HepG2 (cell line): ENCODE data around the gene LTBR. TPM values are rescaled to one million over a fixed set of nuclear protein-coding genes. Genes with fewer than 3 reads are reported as not detected.

Source experiments
- BRCA1 ChIP-seq: sonication (generic); formaldehyde crosslinking; IDR thresholded peaks from 2 replicates; pipeline ENCODE4 v1.4.0; 2020; ENCODE audit warnings: missing genetic modification reagents
- CHD2 ChIP-seq: IDR thresholded peaks from 2 replicates; pipeline ENCODE4 v1.6.1; 2011; ENCODE audit warnings: low read depth, low read length, improper control_type of control experiment
- FOSL1 ChIP-seq: sonication (generic); formaldehyde crosslinking; IDR thresholded peaks from 2 replicates; pipeline ENCODE4 v1.9.0; 2021; ENCODE audit warnings: missing genetic modification reagents, borderline replicate concordance
- FOXM1 ChIP-seq: sonication (generic); formaldehyde crosslinking; IDR thresholded peaks from 2 replicates; pipeline ENCODE4 v1.5.0; 2020; ENCODE audit warnings: missing genetic modification reagents
- GMEB2 ChIP-seq: IDR thresholded peaks from 2 replicates; pipeline ENCODE4 v1.6.1; 2016; ENCODE audit warnings: missing biosample characterization, missing genetic modification reagents, low read depth
- JUN ChIP-seq: sonication (generic); formaldehyde crosslinking; IDR thresholded peaks from 2 replicates; pipeline ENCODE4 v1.4.0; 2020; ENCODE audit warnings: mild to moderate bottlenecking, missing genetic modification reagents
- KIAA2018 ChIP-seq: sonication (generic); formaldehyde crosslinking; IDR thresholded peaks from 2 replicates; pipeline ENCODE4 v1.5.0; 2020; ENCODE audit warnings: mild to moderate bottlenecking, missing genetic modification reagents, borderline replicate concordance
- ONECUT2 ChIP-seq: sonication (generic); formaldehyde crosslinking; IDR thresholded peaks from 2 replicates; pipeline ENCODE4 v1.4.0; 2020; ENCODE audit warnings: missing genetic modification reagents
- SMAD3 ChIP-seq: sonication (generic); formaldehyde crosslinking; IDR thresholded peaks from 2 replicates; pipeline ENCODE4 v1.4.0; 2020; ENCODE audit warnings: missing genetic modification reagents
- SNAPC2 ChIP-seq: sonication (generic); formaldehyde crosslinking; IDR thresholded peaks from 2 replicates; pipeline ENCODE4 v1.8.1; 2022; ENCODE audit warnings: mild to moderate bottlenecking, missing genetic modification reagents
- ZNF276 ChIP-seq: sonication (generic); formaldehyde crosslinking; IDR thresholded peaks from 2 replicates; pipeline ENCODE4 v1.4.0; 2020; ENCODE audit warnings: mild to moderate bottlenecking, low read depth, missing genetic modification reagents
- ZNF574 ChIP-seq: sonication (generic); formaldehyde crosslinking; IDR thresholded peaks from 2 replicates; pipeline ENCODE4 v1.4.0; 2020; ENCODE audit warnings: missing genetic modification reagents
- ZNF576 ChIP-seq: sonication (generic); formaldehyde crosslinking; IDR thresholded peaks from 2 replicates; pipeline ENCODE4 v1.4.0; 2020; ENCODE audit warnings: mild to moderate bottlenecking, missing genetic modification reagents
- ZNF816 ChIP-seq: sonication (generic); formaldehyde crosslinking; IDR thresholded peaks from 2 replicates; pipeline ENCODE4 v1.8.0; 2022; ENCODE audit warnings: missing genetic modification reagents, mild to moderate bottlenecking, borderline replicate concordance
- ZNF839 ChIP-seq: sonication (generic); formaldehyde crosslinking; IDR thresholded peaks from 2 replicates; pipeline ENCODE4 v1.4.0; 2020; ENCODE audit warnings: missing genetic modification reagents, mild to moderate bottlenecking, borderline replicate concordance
- polyA plus RNA-seq, 8 experiments: library from polyadenylated mRNA; depleted of rRNA in 3 of 8; stranded (reverse) in 7 of 8; unstranded in 1 of 8; fragments of >200 nt; fragmentation: Illumina TruSeq in 4 of 8; extraction: Trizol in 4 of 8; gene quantifications; 2 replicates each; pipeline versions ENCODE4 v1.2.1 to v1.2.3, GENCODE V29; 2011 to 2016; ENCODE audit warnings: low read depth in 4 of 8, missing spikeins in 1 of 8, mixed read lengths in 1 of 8; ENCODE audit not compliant: insufficient read depth in 1 of 8
- total RNA-seq, 5 experiments: library from RNA; depleted of rRNA; stranded (reverse); fragments of >200 nt; fragmentation: Illumina TruSeq; extraction: Trizol; gene quantifications; 2 replicates each; pipeline ENCODE4 v1.2.3, GENCODE V29; 2016; ENCODE audit warnings: low read depth in 1 of 5

LTBR gene
- total and polyA plus RNA-seq, 2 of the 13 experiments (the other 11 are each of a cell fraction or from before 2014, with no cell fraction given) = 31.4 to 34.8 TPM

- peak; percentile 67 for TF ChIP-seq ZNF574 (CRISPR knock-in tag)
- TF ChIP-seq ZNF839 (CRISPR knock-in tag) = no peak
- no peak; the same call in 1 of the 2 replicates for TF ChIP-seq FOXM1
- no peak for TF ChIP-seq KIAA2018 (CRISPR knock-in tag)
- TF ChIP-seq JUN (CRISPR knock-in tag) = no peak
- TF ChIP-seq ZNF276 (CRISPR knock-in tag) = no peak
- no peak for TF ChIP-seq ONECUT2 (CRISPR knock-in tag)
- no peak for TF ChIP-seq FOSL1 (CRISPR knock-in tag)
- no peak for TF ChIP-seq SNAPC2
- TF ChIP-seq CHD2 = no peak
- peak; percentile 18; the same call in 1 of the 2 replicates for TF ChIP-seq SMAD3
- TF ChIP-seq ZNF816 = peak; percentile 74; the same call in 1 of the 2 replicates
- no peak for TF ChIP-seq GMEB2 (CRISPR knock-in tag)
- no peak for TF ChIP-seq BRCA1 (CRISPR knock-in tag)
- TF ChIP-seq ZNF576 (CRISPR knock-in tag) = no peak
Measured at GRCh38 chr12:6335451-6336078, 48.4 kb upstream of the LTBR start (continued).
